Measurements from ENCODE around the gene NECTIN3.

GRCh38 chr3:111103807-111104206 lies 32.2 kb downstream of the NECTIN3 start:
- TF ChIP-seq POLR2A (IDR thresholded peaks at IDR 0.05; ENCODE audit: low read length) (no peak), GATA1 (IDR thresholded peaks at IDR 0.05; ENCODE audit: low read depth, low read length) (no peak)
